Lower leg skin (tissue), 3 donors: ENCODE results near the gene YTHDC1.

Experiments
- POLR2A ChIP-seq, 2 donors: fragments of 450-650 bp; IDR thresholded peaks; one replicate each; pipeline ENCODE4 v1.6.1; 2016 to 2017; ENCODE audit warnings: antibody characterized with exemption in 2 of 2, mild to moderate bottlenecking in 1 of 2, moderate library complexity in 1 of 2
- TF ChIP-seq, protein P1 (sequence below), 3 donors: fragments of 450-650 bp; IDR thresholded peaks; one replicate each; pipeline ENCODE4 v1.5.1; 2016; ENCODE audit warnings: antibody characterized with exemption in 3 of 3, mild to moderate bottlenecking in 3 of 3, moderate library complexity in 2 of 3

DNA sequence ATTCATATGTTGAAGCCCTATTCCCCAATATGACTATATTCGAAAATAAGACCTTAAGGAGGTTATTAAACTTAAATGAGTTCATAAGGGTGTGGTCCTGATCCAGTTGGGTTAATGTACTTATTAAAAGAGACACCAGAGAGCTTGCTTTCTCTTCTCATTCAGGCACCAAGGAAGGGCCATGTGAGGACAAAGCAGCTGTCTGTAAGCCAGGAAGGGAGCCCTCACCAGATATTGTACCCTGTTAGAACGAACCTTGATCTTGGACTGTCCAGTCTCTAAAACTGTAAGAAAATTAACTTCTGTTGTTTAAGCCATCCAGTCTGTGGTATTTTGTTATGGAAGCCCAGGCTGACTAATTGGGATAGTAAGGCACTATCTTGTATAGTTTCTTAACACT lies 9.1 kb upstream of the YTHDC1 start:
- TF ChIP-seq POLR2A (IDR thresholded peaks at IDR 0.05), result no peak
- TF ChIP-seq, protein P1, sequence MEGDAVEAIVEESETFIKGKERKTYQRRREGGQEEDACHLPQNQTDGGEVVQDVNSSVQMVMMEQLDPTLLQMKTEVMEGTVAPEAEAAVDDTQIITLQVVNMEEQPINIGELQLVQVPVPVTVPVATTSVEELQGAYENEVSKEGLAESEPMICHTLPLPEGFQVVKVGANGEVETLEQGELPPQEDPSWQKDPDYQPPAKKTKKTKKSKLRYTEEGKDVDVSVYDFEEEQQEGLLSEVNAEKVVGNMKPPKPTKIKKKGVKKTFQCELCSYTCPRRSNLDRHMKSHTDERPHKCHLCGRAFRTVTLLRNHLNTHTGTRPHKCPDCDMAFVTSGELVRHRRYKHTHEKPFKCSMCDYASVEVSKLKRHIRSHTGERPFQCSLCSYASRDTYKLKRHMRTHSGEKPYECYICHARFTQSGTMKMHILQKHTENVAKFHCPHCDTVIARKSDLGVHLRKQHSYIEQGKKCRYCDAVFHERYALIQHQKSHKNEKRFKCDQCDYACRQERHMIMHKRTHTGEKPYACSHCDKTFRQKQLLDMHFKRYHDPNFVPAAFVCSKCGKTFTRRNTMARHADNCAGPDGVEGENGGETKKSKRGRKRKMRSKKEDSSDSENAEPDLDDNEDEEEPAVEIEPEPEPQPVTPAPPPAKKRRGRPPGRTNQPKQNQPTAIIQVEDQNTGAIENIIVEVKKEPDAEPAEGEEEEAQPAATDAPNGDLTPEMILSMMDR (IDR thresholded peaks at IDR 0.05), result no peak
